Esophagus squamous epithelium (tissue), 5 donors: ENCODE results near the gene KRTAP10-1. TPM values are rescaled to one million over a fixed set of nuclear protein-coding genes. Genes with fewer than 3 reads are reported as not detected.
"Not testable (repeated sequence)": the region's sequence is repeated elsewhere in the genome, so short reads cannot be mapped to it uniquely, and the experiment has no call there.

ENCODE experiments used
- DNase-seq: peaks from one replicate; lab custom pipeline; 2025; lab: John Stamatoyannopoulos, UW
- H3K27ac ChIP-seq, 4 donors: fragments of 200-600 bp; sonication (generic); one replicate each; pipeline ENCODE4 v1.5.1; 2016 to 2019; ENCODE audit warnings: mild to moderate bottlenecking in 1 of 4
- H3K27me3 ChIP-seq, 4 donors: fragments of 200-600 bp; sonication (generic); 1 replicate in 3 of 4; 2 replicates in 1 of 4; pipeline versions ENCODE4 v1.5.1 to v1.6.0; 2017 to 2021; ENCODE audit warnings: antibody characterized with exemption in 1 of 4
- H3K36me3 ChIP-seq, 3 donors: fragments of 200-600 bp; sonication (generic); one replicate each; pipeline ENCODE4 v1.5.1; 2016 to 2019
- H3K4me1 ChIP-seq, 3 donors: fragments of 200-600 bp; sonication (generic); one replicate each; pipeline ENCODE4 v1.5.1; 2017 to 2019
- H3K4me3 ChIP-seq, 4 donors: fragments of 200-600 bp; sonication (generic); 1 replicate in 3 of 4; 2 replicates in 1 of 4; pipeline ENCODE4 v1.5.1; 2016 to 2019; ENCODE audit warnings: mild to moderate bottlenecking in 2 of 4, moderate library complexity in 1 of 4
- H3K9me3 ChIP-seq, 3 donors: fragments of 200-600 bp; sonication (generic); one replicate each; pipeline ENCODE4 v1.5.1; 2016 to 2019
- CTCF ChIP-seq, 6 experiments: fragments of 450-650 bp in 4 of 6; fragments of 200-600 bp in 2 of 6; sonication (generic) in 2 of 6; IDR thresholded peaks; one replicate each; pipeline ENCODE4 v1.5.1; 2016 to 2019; ENCODE audit warnings: antibody characterized with exemption in 6 of 6, mild to moderate bottlenecking in 4 of 6, moderate library complexity in 4 of 6
- POLR2A ChIP-seq, 4 donors: fragments of 450-650 bp; IDR thresholded peaks; one replicate each; pipeline ENCODE4 v1.6.1; 2017; ENCODE audit warnings: antibody characterized with exemption in 4 of 4, mild to moderate bottlenecking in 4 of 4, moderate library complexity in 3 of 4
- WGBS, 2 donors: methylation state at CpG; one replicate each; pipeline ENCODE4 v1.1.5; 2018; 5-methylcytosine and 5-hydroxymethylcytosine counted together
- intact Hi-C: fragments of 100-400 bp; cut with DNase I; formaldehyde crosslinking; loops from one replicate; pipeline ENCODE4 v1.15.0; 2022
- total RNA-seq, 4 donors: library from RNA; depleted of rRNA; stranded (reverse); fragments of >200 nt; gene quantifications; one replicate each; pipeline ENCODE4 v1.1.0, GENCODE V29; 2016
- donor health status: DM: yes; HTN: yes; CAD: no.

The KRTAP10-1 gene
- total RNA-seq, 4 donors from 2014 or later = not detected

GRCh38 chr21:44574457-44575306 is 34.7 kb upstream of the KRTAP10-1 start:
- Histone ChIP-seq H3K27ac (no peak overlapping the region), H3K4me3 (no peak overlapping the region), H3K9me3 (peaks cover 0 to 14% (median 14%) of the 10 kb centered on the region in 3 donors), H3K36me3 (no peaks in the 10 kb centered on the region), H3K27me3 (peaks cover 0 to 44% (median 0%) of the 10 kb centered on the region in 4 donors), H3K4me1 (peaks cover 0 to 14% (median 0%) of the 10 kb centered on the region in 3 donors)
- intact Hi-C loops = no loop called here
- 12 to 31% methylated on average over 9 to 19 of the region's 21 CpGs for WGBS, 2 donors
- TF ChIP-seq POLR2A (IDR thresholded peaks at IDR 0.05) = no peak
- TF ChIP-seq CTCF (IDR thresholded peaks at IDR 0.05) = peak in 1 of 6 experiments; percentile 37
- no peak for DNase-seq

- intact Hi-C loops, DNase-seq, H3K36me3 ChIP-seq, H3K27ac ChIP-seq, H3K4me3 ChIP-seq: not testable (repeated sequence)
- Histone ChIP-seq H3K27me3 (peaks cover 0 to 42% (median 0%) of the 10 kb centered on the region in 4 donors), H3K9me3 (peaks cover 0 to 14% (median 14%) of the 10 kb centered on the region in 3 donors), H3K4me1 (peaks cover 0 to 14% (median 0%) of the 10 kb centered on the region in 3 donors)
- WGBS, 2 donors = 32 to 51% methylated on average over 8 to 9 of the region's 25 CpGs
Measured at GRCh38 chr21:44573630-44574456, 33.8 kb upstream of the KRTAP10-1 start, which contains the start of gene KRTAP10-4. TSS of gene KRTAP10-4 (plus strand) at chr21:44573729. CDS start at chr21:44573759, 30 bp downstream.

GRCh38 chr21:44572959-44573583 is 33.1 kb upstream of the KRTAP10-1 start:
- H3K9me3 ChIP-seq = peaks cover 0 to 14% (median 14%) of the 10 kb centered on the region in 3 donors
- intact Hi-C loops = no loop called here
- H3K4me3 ChIP-seq = no peak overlapping the region
- no peak for DNase-seq
- no peaks in the 10 kb centered on the region for H3K36me3 ChIP-seq
- peaks cover 0 to 14% (median 0%) of the 10 kb centered on the region in 3 donors for H3K4me1 ChIP-seq
- WGBS, 2 donors = 70% methylated on average over 4 to 6 of the region's 15 CpGs
- H3K27ac ChIP-seq = no peak overlapping the region
- TF ChIP-seq POLR2A (IDR thresholded peaks at IDR 0.05) (no peak), CTCF (IDR thresholded peaks at IDR 0.05) (no peak)
- peaks cover 0 to 43% (median 0%) of the 10 kb centered on the region in 4 donors for H3K27me3 ChIP-seq

GRCh38 chr21:44571844-44572782 is 32.1 kb upstream of the KRTAP10-1 start:
- no peak overlapping the region for H3K27ac ChIP-seq
- WGBS, 2 donors = 90 to 95% methylated on average over 32 to 33 of the region's 40 CpGs
- TF ChIP-seq POLR2A (IDR thresholded peaks at IDR 0.05) (no peak), CTCF (IDR thresholded peaks at IDR 0.05) (no peak)
- peaks cover 0 to 40% (median 0%) of the 10 kb centered on the region in 4 donors for H3K27me3 ChIP-seq
- peaks cover 0 to 9% (median 8%) of the 10 kb centered on the region in 3 donors for H3K9me3 ChIP-seq
- peaks cover 0 to 14% (median 0%) of the 10 kb centered on the region in 3 donors for H3K4me1 ChIP-seq
- H3K4me3 ChIP-seq = no peak overlapping the region
- no peaks in the 10 kb centered on the region for H3K36me3 ChIP-seq
- DNase-seq = no peak
- intact Hi-C loops = no loop called here
